HepG2 (cell line): ENCODE measurements around the gene USP5. TPM values are rescaled to one million over a fixed set of nuclear protein-coding genes. Genes with fewer than 3 reads are reported as not detected.

Experiments
- HMG20B ChIP-seq: conservative IDR thresholded peaks from 2 replicates; pipeline ENCODE4 v1.6.1; 2016; ENCODE audit warnings: missing genetic modification reagents, missing compliant biosample characterization
- KAT8 ChIP-seq: IDR thresholded peaks from 2 replicates; pipeline ENCODE4 v1.6.1; 2016; ENCODE audit warnings: missing genetic modification reagents, missing compliant biosample characterization
- KDM6A ChIP-seq: IDR thresholded peaks from 2 replicates; pipeline ENCODE4 v1.6.1; 2016; ENCODE audit warnings: low read depth
- MIXL1 ChIP-seq: IDR thresholded peaks from 2 replicates; pipeline ENCODE4 v1.6.1; 2016
- NR2F6 ChIP-seq, 2 experiments: IDR thresholded peaks; 2 replicates each; pipeline ENCODE4 v1.6.1; 2016; ENCODE audit warnings: antibody characterized with exemption in 1 of 2, mild to moderate bottlenecking in 1 of 2
- SATB2 ChIP-seq: sonication (generic); formaldehyde crosslinking; IDR thresholded peaks from 2 replicates; pipeline ENCODE4 v1.5.0; 2020; ENCODE audit warnings: missing genetic modification reagents
- STAG1 ChIP-seq: sonication (generic); formaldehyde crosslinking; IDR thresholded peaks from 2 replicates; pipeline ENCODE4 v1.4.0; 2020; ENCODE audit warnings: missing genetic modification reagents
- TP53 ChIP-seq: sonication (generic); formaldehyde crosslinking; conservative IDR thresholded peaks from 2 replicates; pipeline ENCODE4 v1.4.0; 2020; ENCODE audit warnings: missing genetic modification reagents
- ZFX ChIP-seq: sonication (generic); formaldehyde crosslinking; IDR thresholded peaks from 2 replicates; pipeline ENCODE4 v1.4.0; 2020; ENCODE audit warnings: mild to moderate bottlenecking, low read depth, missing genetic modification reagents, moderate library complexity
- ZNF12 ChIP-seq: sonication (generic); formaldehyde crosslinking; IDR thresholded peaks from 2 replicates; pipeline ENCODE4 v1.5.0; 2020; ENCODE audit warnings: missing genetic modification reagents
- ZNF335 ChIP-seq: sonication (generic); formaldehyde crosslinking; IDR thresholded peaks from 2 replicates; pipeline ENCODE4 v1.4.0; 2020; ENCODE audit warnings: missing genetic modification reagents
- ZNF607 ChIP-seq: sonication (generic); formaldehyde crosslinking; IDR thresholded peaks from 2 replicates; pipeline ENCODE4 v1.5.1; 2020; ENCODE audit warnings: missing genetic modification reagents, mild to moderate bottlenecking, borderline replicate concordance
- ZNF781 ChIP-seq: sonication (generic); formaldehyde crosslinking; IDR thresholded peaks from 2 replicates; pipeline ENCODE4 v1.5.1; 2020; ENCODE audit warnings: borderline replicate concordance, mild to moderate bottlenecking, missing genetic modification reagents; ENCODE audit errors: not compliant biosample characterization
- ZSCAN5A ChIP-seq: sonication (generic); formaldehyde crosslinking; IDR thresholded peaks from 2 replicates; pipeline ENCODE4 v1.8.0; 2022; ENCODE audit warnings: mild to moderate bottlenecking, missing genetic modification reagents, borderline replicate concordance
- polyA plus RNA-seq, 8 experiments: library from polyadenylated mRNA; depleted of rRNA in 3 of 8; stranded (reverse) in 7 of 8; unstranded in 1 of 8; fragments of >200 nt; fragmentation: Illumina TruSeq in 4 of 8; extraction: Trizol in 4 of 8; gene quantifications; 2 replicates each; pipeline versions ENCODE4 v1.2.1 to v1.2.3, GENCODE V29; 2011 to 2016; ENCODE audit warnings: low read depth in 4 of 8, missing spikeins in 1 of 8, mixed read lengths in 1 of 8; ENCODE audit not compliant: insufficient read depth in 1 of 8
- total RNA-seq, 5 experiments: library from RNA; depleted of rRNA; stranded (reverse); fragments of >200 nt; fragmentation: Illumina TruSeq; extraction: Trizol; gene quantifications; 2 replicates each; pipeline ENCODE4 v1.2.3, GENCODE V29; 2016; ENCODE audit warnings: low read depth in 1 of 5
- TF ChIP-seq, protein P1 (sequence below): sonication (generic); formaldehyde crosslinking; IDR thresholded peaks from 2 replicates; pipeline ENCODE4; 2020; ENCODE audit warnings: missing genetic modification reagents, mild to moderate bottlenecking, borderline replicate concordance
- TF ChIP-seq, protein P2 (sequence below): sonication (generic); formaldehyde crosslinking; IDR thresholded peaks from 2 replicates; pipeline ENCODE4 v1.4.0; 2020; ENCODE audit warnings: mild to moderate bottlenecking, missing genetic modification reagents, borderline replicate concordance
- TF ChIP-seq, protein P3 (sequence below): sonication (generic); formaldehyde crosslinking; IDR thresholded peaks from 2 replicates; pipeline ENCODE4 v1.9.0; 2021; ENCODE audit warnings: missing genetic modification reagents, borderline replicate concordance

Gene USP5
- total and polyA plus RNA-seq, 2 of the 13 experiments (the other 11 are each of a cell fraction or from before 2014, with no cell fraction given): 39.6 to 56.0 TPM

- TF ChIP-seq KDM6A (CRISPR knock-in tag) (no peak), SATB2 (CRISPR knock-in tag) (no peak), ZNF335 (no peak), ZNF12 (CRISPR knock-in tag) (no peak), ZNF607 (peak; percentile 58; the same call in 1 of the 2 replicates), STAG1 (CRISPR knock-in tag) (no peak), ZSCAN5A (CRISPR knock-in tag) (no peak), HMG20B (no peak), ZNF781 (CRISPR knock-in tag) (peak; percentile 42), TP53 (CRISPR knock-in tag) (no peak), NR2F6 (IDR thresholded peaks at IDR 0.05) (no peak), NR2F6 (CRISPR knock-in tag; IDR thresholded peaks at IDR 0.05) (no peak; the same call in 1 of the 2 replicates), ZFX (CRISPR knock-in tag) (peak; percentile 23; the same call in 1 of the 2 replicates), KAT8 (CRISPR knock-in tag) (peak; percentile 60; the same call in 1 of the 2 replicates), MIXL1 (CRISPR knock-in tag) (no peak)
- TF ChIP-seq, protein P1, sequence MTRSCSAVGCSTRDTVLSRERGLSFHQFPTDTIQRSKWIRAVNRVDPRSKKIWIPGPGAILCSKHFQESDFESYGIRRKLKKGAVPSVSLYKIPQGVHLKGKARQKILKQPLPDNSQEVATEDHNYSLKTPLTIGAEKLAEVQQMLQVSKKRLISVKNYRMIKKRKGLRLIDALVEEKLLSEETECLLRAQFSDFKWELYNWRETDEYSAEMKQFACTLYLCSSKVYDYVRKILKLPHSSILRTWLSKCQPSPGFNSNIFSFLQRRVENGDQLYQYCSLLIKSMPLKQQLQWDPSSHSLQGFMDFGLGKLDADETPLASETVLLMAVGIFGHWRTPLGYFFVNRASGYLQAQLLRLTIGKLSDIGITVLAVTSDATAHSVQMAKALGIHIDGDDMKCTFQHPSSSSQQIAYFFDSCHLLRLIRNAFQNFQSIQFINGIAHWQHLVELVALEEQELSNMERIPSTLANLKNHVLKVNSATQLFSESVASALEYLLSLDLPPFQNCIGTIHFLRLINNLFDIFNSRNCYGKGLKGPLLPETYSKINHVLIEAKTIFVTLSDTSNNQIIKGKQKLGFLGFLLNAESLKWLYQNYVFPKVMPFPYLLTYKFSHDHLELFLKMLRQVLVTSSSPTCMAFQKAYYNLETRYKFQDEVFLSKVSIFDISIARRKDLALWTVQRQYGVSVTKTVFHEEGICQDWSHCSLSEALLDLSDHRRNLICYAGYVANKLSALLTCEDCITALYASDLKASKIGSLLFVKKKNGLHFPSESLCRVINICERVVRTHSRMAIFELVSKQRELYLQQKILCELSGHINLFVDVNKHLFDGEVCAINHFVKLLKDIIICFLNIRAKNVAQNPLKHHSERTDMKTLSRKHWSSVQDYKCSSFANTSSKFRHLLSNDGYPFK (CRISPR knock-in tag): peak; percentile 53; the same call in 1 of the 2 replicates
- TF ChIP-seq, protein P2, sequence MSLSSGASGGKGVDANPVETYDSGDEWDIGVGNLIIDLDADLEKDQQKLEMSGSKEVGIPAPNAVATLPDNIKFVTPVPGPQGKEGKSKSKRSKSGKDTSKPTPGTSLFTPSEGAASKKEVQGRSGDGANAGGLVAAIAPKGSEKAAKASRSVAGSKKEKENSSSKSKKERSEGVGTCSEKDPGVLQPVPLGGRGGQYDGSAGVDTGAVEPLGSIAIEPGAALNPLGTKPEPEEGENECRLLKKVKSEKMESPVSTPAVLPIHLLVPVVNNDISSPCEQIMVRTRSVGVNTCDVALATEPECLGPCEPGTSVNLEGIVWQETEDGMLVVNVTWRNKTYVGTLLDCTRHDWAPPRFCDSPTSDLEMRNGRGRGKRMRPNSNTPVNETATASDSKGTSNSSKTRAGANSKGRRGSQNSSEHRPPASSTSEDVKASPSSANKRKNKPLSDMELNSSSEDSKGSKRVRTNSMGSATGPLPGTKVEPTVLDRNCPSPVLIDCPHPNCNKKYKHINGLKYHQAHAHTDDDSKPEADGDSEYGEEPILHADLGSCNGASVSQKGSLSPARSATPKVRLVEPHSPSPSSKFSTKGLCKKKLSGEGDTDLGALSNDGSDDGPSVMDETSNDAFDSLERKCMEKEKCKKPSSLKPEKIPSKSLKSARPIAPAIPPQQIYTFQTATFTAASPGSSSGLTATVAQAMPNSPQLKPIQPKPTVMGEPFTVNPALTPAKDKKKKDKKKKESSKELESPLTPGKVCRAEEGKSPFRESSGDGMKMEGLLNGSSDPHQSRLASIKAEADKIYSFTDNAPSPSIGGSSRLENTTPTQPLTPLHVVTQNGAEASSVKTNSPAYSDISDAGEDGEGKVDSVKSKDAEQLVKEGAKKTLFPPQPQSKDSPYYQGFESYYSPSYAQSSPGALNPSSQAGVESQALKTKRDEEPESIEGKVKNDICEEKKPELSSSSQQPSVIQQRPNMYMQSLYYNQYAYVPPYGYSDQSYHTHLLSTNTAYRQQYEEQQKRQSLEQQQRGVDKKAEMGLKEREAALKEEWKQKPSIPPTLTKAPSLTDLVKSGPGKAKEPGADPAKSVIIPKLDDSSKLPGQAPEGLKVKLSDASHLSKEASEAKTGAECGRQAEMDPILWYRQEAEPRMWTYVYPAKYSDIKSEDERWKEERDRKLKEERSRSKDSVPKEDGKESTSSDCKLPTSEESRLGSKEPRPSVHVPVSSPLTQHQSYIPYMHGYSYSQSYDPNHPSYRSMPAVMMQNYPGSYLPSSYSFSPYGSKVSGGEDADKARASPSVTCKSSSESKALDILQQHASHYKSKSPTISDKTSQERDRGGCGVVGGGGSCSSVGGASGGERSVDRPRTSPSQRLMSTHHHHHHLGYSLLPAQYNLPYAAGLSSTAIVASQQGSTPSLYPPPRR (CRISPR knock-in tag): no peak
- TF ChIP-seq, protein P3, sequence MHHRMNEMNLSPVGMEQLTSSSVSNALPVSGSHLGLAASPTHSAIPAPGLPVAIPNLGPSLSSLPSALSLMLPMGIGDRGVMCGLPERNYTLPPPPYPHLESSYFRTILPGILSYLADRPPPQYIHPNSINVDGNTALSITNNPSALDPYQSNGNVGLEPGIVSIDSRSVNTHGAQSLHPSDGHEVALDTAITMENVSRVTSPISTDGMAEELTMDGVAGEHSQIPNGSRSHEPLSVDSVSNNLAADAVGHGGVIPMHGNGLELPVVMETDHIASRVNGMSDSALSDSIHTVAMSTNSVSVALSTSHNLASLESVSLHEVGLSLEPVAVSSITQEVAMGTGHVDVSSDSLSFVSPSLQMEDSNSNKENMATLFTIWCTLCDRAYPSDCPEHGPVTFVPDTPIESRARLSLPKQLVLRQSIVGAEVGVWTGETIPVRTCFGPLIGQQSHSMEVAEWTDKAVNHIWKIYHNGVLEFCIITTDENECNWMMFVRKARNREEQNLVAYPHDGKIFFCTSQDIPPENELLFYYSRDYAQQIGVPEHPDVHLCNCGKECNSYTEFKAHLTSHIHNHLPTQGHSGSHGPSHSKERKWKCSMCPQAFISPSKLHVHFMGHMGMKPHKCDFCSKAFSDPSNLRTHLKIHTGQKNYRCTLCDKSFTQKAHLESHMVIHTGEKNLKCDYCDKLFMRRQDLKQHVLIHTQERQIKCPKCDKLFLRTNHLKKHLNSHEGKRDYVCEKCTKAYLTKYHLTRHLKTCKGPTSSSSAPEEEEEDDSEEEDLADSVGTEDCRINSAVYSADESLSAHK: no peak
Measured at GRCh38 chr12:6904280-6905276, 52.6 kb downstream of the USP5 start, which contains the start of gene LRRC23 (continued).
